HG03439 (cell line): ENCODE results near the gene KIAA0753.

Source experiments
- ATAC-seq: cut with Tn5 transposase; IDR thresholded peaks from one replicate; pipeline ENCODE4 v1.9.1; 2021; ENCODE audit warnings: mild to moderate bottlenecking, moderate library complexity; ENCODE audit not compliant: unreplicated experiment

KIAA0753 gene

GRCh38 chr17:6551869-6552531 is 88.5 kb downstream of the KIAA0753 start:
- no peak for ATAC-seq

DNA sequence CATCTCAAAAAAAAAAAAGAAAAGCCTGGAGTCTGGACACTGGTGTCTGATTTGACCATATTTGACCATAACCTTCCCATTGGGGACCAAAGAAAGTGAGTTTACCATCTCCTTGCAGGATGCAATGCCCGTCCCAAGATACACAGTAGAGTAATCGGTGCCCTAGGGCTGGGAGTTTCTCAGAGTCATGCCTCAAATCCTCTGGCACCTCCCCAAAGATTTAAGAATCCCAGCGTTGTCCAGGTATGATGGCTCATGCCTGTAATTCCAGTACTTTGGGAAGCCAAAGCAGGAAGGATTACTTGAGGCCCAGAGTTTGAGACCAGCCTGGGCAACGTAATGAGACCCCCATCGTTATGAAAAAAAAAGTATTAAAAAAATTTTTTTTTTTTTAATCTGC is 89.2 kb downstream of the KIAA0753 start:
- ATAC-seq: no peak

DNA sequence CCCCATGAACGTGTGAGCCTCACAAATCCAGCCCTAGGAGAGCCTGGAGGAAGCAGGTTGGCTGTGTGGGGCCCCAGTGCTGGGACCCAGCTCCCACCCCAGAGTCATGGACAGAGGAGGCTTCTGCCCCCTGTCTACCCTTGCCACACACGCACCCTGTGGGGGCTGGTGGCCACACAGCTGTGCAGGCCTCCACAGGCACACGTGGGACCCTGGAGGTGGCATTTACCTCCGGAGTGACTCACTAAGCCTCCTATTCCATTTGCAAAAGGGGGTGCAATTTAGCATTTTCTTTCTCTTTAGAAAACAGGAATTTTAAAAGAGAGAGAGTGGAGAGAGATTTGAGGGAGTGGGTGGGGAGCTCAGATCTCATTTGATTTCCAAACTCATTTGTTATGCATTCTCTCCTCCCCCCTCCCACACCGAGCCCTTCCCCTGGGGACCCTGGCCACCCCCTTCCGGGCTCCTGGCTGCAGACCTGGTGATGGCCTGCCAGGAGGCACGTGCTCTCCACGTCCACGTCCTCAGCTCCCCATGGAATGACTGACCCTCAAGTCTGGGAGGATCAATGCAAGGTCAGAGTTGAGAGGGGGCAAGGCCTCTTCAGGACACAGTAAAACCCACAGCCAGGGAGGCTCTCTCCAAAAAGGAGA is 91.0 kb downstream of the KIAA0753 start:
- no peak for ATAC-seq

DNA sequence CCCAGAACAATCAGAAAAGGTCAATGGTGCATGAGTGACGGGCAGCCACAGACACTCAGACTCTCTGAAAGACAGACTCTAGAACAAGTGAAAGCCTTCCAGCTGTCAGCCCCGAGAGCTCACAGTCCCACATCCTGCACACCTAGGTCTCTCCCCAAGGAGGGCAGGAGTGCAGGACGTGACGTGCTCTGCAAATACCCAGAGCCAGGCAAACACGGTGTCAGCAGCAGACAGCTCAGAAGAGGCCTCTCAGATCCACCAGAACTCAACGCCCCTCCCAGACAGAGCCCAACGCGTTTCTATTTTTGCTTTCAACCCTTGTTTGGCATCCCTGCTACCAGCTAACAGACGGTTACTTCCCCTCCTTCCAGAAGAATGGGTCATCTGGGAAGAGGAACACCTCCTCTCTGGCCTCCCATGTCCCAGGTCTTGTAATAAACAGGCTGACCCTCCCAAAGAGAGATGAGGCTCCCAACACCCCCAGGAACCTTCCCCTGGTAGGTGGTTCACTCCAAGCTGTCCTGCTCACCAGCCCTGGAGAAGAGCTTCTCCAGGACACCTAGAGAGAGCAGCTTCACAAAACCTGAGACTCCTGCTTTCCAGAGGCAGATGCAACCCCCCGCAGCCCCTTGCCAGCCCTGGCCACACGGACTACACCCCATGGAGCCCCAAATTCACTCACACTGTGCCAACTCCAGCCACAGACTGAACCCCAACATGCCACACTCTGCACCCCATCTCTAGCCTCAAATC is 91.8 kb downstream of the KIAA0753 start:
- no peak for ATAC-seq

DNA sequence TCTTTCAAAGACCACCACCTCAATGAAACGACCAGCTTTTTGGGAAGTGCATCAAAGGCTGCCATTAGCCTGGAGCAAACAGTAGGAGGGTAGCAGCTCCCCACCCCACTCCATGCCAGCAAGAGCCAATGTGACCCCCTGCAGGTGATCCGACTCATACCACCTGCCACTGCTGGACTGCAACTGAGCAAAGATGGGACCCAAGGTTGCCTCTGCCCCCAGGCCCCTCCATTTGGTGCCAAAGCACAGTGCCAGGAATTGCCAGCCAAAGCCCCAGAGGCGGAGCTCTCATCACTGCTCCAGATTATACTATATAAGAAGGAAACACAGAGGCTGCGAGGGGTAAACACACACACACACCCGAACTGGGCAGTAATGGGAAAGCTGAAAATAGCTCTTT is 92.5 kb downstream of the KIAA0753 start:
- no peak for ATAC-seq

DNA sequence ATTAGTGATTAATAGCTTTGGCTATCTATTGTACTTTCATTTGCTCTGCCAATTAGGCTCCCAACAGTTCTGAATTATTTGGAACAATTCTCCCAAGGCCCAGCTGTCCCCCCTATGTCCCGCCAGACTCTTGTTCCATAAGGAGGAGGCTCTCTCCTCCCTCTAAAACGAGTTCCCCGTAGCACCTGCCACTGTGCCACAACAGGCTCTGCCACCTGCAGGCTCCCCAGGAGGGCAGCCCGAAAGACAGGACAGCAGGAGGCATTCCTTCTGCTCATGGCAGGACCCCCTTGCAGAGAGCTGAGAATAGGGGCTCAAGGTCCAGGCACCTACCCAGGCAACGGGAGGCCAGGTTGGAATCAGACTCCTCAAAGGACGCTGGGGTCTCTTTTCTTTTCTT is 93.2 kb downstream of the KIAA0753 start:
- no peak for ATAC-seq

GRCh38 chr17:6546069-6546718 is 94.3 kb downstream of the KIAA0753 start:
- ATAC-seq: no peak

- ATAC-seq: no peak
Observed at GRCh38 chr17:6545291-6545690, 95.2 kb downstream of the KIAA0753 start.

DNA sequence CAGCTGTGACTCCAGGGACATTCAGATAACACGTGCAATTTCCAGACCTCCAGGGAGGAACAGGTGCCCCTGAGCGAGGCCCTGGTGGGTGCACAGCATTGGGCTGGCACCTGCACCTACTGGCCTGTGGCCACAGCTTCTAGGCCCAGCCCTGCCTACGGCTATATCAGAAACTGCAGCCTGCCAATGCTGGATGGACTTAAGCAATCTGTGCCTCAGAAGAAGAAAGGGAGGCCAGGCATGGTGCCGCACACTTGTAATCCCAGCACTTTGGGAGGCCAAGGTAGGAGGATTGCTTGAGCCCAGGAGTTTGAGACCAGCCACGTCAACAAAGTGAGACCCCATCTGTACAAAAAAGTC is 96.5 kb downstream of the KIAA0753 start:
- ATAC-seq: no peak

DNA sequence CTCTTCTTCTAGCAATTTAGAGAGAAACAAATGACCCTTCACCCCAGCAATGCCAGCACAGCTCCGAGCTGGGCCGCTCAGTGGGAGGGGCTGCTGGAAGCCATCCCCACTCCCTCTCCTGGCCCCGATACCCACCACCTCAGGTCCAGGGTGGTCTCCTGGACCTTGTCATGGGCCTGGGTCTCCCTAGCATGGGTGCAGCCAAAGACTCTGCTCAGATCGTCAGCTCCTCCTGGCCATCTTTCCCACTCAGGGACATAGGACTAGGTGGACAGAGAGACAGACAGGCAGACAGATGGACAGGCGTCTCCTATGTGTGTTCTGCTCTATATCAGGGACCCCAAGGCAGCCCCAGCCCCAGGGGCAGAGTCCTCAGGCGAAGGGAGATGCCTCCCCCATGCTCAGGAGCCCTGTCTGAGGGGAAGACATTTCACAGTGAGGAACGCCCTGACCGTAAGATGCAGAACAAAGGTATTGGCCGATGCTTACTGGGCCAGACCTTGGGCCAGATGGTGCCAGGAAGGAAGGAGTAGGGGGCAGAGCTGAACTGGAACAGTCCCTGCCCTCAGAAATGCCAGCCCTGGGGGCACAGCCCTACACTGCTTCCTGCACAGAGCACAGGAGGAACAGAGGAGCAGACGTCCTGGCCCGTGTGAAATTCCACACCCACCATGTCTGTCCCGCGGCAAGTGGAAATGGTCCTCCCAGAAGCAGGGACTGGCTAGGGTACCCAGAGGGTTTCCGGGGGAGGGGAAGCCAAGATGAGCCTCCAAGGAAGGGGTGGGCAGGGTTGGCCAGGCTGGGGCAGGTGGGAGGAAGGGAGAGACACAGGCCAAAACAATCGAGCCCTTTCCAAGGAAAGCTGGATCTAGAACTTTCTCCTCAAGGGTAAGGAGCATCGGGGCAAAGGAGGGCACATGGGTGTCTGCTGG is 97.2 kb downstream of the KIAA0753 start:
- ATAC-seq: no peak

GRCh38 chr17:6542577-6542976 is 97.9 kb downstream of the KIAA0753 start:
- no peak for ATAC-seq

GRCh38 chr17:6541886-6542285 is 98.6 kb downstream of the KIAA0753 start:
- no peak for ATAC-seq

GRCh38 chr17:6539871-6540270 is 100.6 kb downstream of the KIAA0753 start:
- ATAC-seq: no peak

GRCh38 chr17:6536566-6537065 is 103.9 kb downstream of the KIAA0753 start:
- no peak for ATAC-seq

DNA sequence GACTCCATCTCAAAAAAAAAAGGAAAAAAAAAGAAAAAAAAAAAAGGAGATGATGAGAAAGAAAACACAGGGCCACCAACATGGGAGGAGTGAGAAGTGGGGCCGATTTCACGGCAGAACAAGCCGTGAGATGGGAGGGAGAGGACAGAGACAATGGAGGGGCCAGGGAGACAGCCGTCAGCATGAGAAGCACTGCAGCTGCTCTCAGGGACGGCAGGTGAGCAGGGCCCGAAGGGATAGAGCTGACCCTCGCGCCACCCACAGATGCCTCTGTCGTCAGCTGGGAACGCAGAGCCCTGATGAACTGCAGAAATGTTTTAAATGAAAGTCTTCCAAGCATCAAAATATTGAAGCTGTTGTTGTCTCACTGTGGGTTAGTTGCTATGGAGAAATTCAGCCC is 104.5 kb downstream of the KIAA0753 start:
- no peak for ATAC-seq

- ATAC-seq: no peak
Observed at GRCh38 chr17:6534846-6535514, 105.5 kb downstream of the KIAA0753 start.

- no peak for ATAC-seq
Observed at GRCh38 chr17:6532441-6532885, 108.0 kb downstream of the KIAA0753 start.

GRCh38 chr17:6531575-6531974 is 108.9 kb downstream of the KIAA0753 start:
- no peak for ATAC-seq

GRCh38 chr17:6530324-6530920 is 110.1 kb downstream of the KIAA0753 start:
- ATAC-seq: no peak
